HG02973 (cell line): ENCODE measurements around the gene PRSS48.
A peak's percentile ranks its signal among the peaks of the same experiment; 100 is the strongest.
"Not testable (repeated sequence)": the region's sequence is repeated elsewhere in the genome, so short reads cannot be mapped to it uniquely, and the experiment has no call there.

ENCODE experiments used
- ATAC-seq: cut with Tn5 transposase; IDR thresholded peaks from one replicate; pipeline ENCODE4 v1.9.1; 2021; ENCODE audit warnings: moderate library complexity; ENCODE audit not compliant: unreplicated experiment

The PRSS48 gene

GRCh38 chr4:151260526-151260925 lies 16.4 kb upstream of the PRSS48 start:
- ATAC-seq, result no peak

- ATAC-seq, result no peak
Measured at GRCh38 chr4:151263455-151263854, 13.5 kb upstream of the PRSS48 start.

GRCh38 chr4:151266497-151266896 lies 10.5 kb upstream of the PRSS48 start:
- no peak for ATAC-seq

- no peak for ATAC-seq
Measured at GRCh38 chr4:151267104-151267503, 9.9 kb upstream of the PRSS48 start.

GRCh38 chr4:151267822-151268535 lies 9.0 kb upstream of the PRSS48 start:
- no peak for ATAC-seq

GRCh38 chr4:151268905-151269304 lies 8.1 kb upstream of the PRSS48 start:
- not testable (repeated sequence) for ATAC-seq

GRCh38 chr4:151284534-151285245 lies 7.7 kb downstream of the PRSS48 start:
- ATAC-seq, result no peak

- no peak for ATAC-seq
Measured at GRCh38 chr4:151287409-151287808, 10.4 kb downstream of the PRSS48 start.

- no peak for ATAC-seq
Measured at GRCh38 chr4:151291485-151291884, 14.5 kb downstream of the PRSS48 start.

GRCh38 chr4:151292038-151292437 lies 15.1 kb downstream of the PRSS48 start:
- ATAC-seq, result no peak

GRCh38 chr4:151294833-151295496 lies 18.0 kb downstream of the PRSS48 start:
- no peak for ATAC-seq

GRCh38 chr4:151296227-151296626 lies 19.3 kb downstream of the PRSS48 start:
- ATAC-seq, result no peak

GRCh38 chr4:151297170-151297569 lies 20.2 kb downstream of the PRSS48 start:
- no peak for ATAC-seq

- no peak for ATAC-seq
Measured at GRCh38 chr4:151302432-151302831, 25.5 kb downstream of the PRSS48 start.

GRCh38 chr4:151304226-151304625 lies 27.3 kb downstream of the PRSS48 start:
- no peak for ATAC-seq

GRCh38 chr4:151304755-151305154 lies 27.8 kb downstream of the PRSS48 start:
- peak; percentile 82 for ATAC-seq

- ATAC-seq, result no peak
Measured at GRCh38 chr4:151310124-151310728, 33.3 kb downstream of the PRSS48 start.

GRCh38 chr4:151313306-151314009 lies 36.5 kb downstream of the PRSS48 start:
- no peak for ATAC-seq

GRCh38 chr4:151314010-151314355 lies 37.0 kb downstream of the PRSS48 start:
- ATAC-seq, result no peak

- ATAC-seq, result no peak
Measured at GRCh38 chr4:151314479-151314878, 37.5 kb downstream of the PRSS48 start.
